DOHH2 (cell line): Measurements from ENCODE around the gene TM6SF1.

ENCODE experiments used
- EZH2phosphoT487 ChIP-seq: fragments of 200-600 bp; sonication (generic); IDR thresholded peaks from 2 replicates; pipeline ENCODE4 v1.6.1; 2017; ENCODE audit warnings: borderline replicate concordance, mild to moderate bottlenecking, antibody characterized with exemption, low read length, moderate library complexity, mixed read lengths
- TF ChIP-seq, protein P1 (sequence below): fragments of 200-600 bp; sonication (generic); IDR thresholded peaks from one replicate; pipeline ENCODE4 v1.5.1; 2014; ENCODE audit warnings: antibody characterized with exemption, mild to moderate bottlenecking, low read depth, low read length; ENCODE audit not compliant: poor library complexity, severe bottlenecking

DNA sequence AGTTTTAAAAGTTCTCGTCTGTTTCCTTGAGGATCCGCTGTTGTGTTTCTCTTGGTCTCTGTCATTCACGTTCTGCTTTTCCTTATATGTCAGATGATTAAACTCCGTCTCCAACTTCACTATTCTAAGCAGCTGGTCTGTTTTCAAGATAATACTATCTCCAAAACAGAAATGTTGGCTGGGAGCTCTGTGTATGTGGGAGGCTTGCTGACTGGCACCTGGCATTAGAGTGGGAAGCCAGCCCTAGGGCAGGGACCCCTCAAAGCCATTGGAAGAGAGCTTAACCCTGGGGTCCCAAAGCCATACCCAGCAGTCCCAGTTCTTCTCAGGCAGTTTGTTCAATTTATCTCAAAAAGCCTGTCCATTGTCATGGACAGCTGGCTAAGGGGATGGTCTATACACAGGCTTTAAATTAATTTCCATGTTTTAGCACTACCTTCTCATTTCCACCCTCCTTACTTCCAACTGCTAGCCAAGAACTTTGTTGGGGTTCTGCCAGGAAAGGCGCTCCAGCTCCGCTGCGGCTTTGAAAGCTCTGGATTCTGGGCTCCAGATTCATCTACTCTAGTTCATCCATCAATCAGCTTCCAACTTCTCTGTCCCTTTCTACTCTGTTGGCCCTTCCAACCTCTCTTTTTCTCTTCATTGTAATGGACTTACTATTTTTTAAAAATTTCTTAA is 49.6 kb upstream of the TM6SF1 start:
- TF ChIP-seq, protein P1, sequence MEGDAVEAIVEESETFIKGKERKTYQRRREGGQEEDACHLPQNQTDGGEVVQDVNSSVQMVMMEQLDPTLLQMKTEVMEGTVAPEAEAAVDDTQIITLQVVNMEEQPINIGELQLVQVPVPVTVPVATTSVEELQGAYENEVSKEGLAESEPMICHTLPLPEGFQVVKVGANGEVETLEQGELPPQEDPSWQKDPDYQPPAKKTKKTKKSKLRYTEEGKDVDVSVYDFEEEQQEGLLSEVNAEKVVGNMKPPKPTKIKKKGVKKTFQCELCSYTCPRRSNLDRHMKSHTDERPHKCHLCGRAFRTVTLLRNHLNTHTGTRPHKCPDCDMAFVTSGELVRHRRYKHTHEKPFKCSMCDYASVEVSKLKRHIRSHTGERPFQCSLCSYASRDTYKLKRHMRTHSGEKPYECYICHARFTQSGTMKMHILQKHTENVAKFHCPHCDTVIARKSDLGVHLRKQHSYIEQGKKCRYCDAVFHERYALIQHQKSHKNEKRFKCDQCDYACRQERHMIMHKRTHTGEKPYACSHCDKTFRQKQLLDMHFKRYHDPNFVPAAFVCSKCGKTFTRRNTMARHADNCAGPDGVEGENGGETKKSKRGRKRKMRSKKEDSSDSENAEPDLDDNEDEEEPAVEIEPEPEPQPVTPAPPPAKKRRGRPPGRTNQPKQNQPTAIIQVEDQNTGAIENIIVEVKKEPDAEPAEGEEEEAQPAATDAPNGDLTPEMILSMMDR, result no peak
- no peak for TF ChIP-seq EZH2phosphoT487
